Measurements from ENCODE around the gene CSRNP3.

- TF ChIP-seq, protein P1, sequence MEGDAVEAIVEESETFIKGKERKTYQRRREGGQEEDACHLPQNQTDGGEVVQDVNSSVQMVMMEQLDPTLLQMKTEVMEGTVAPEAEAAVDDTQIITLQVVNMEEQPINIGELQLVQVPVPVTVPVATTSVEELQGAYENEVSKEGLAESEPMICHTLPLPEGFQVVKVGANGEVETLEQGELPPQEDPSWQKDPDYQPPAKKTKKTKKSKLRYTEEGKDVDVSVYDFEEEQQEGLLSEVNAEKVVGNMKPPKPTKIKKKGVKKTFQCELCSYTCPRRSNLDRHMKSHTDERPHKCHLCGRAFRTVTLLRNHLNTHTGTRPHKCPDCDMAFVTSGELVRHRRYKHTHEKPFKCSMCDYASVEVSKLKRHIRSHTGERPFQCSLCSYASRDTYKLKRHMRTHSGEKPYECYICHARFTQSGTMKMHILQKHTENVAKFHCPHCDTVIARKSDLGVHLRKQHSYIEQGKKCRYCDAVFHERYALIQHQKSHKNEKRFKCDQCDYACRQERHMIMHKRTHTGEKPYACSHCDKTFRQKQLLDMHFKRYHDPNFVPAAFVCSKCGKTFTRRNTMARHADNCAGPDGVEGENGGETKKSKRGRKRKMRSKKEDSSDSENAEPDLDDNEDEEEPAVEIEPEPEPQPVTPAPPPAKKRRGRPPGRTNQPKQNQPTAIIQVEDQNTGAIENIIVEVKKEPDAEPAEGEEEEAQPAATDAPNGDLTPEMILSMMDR (IDR thresholded peaks at IDR 0.05) = no peak
- no peak for TF ChIP-seq POLR2A (IDR thresholded peaks at IDR 0.05)
Measured at GRCh38 chr2:165675551-165675968, 206.1 kb downstream of the CSRNP3 start.
